K562 (cell line): ENCODE data around the gene HSPB6. TPM values are rescaled to one million over a fixed set of nuclear protein-coding genes. Genes with fewer than 3 reads are reported as not detected.

Source experiments
- CCAR2 ChIP-seq: fragments of 200-400 bp; formaldehyde crosslinking; IDR thresholded peaks from 2 replicates; pipeline ENCODE4 v1.6.1; 2017; ENCODE audit warnings: mild to moderate bottlenecking, low read depth, low read length
- ELK3 ChIP-seq: fragments of 450-650 bp; formaldehyde crosslinking; IDR thresholded peaks from 2 replicates; pipeline ENCODE4 v1.4.0; 2020; ENCODE audit warnings: mild to moderate bottlenecking
- KDM5B ChIP-seq: fragments of 200-600 bp; sonication (generic); IDR thresholded peaks from 2 replicates; pipeline ENCODE4 v1.6.1; 2012; ENCODE audit warnings: low read depth, mild to moderate bottlenecking, moderate library complexity, low read length, control low read depth, inconsistent platforms; ENCODE audit not compliant: insufficient replicate concordance
- NR0B1 ChIP-seq: fragments of 450-650 bp; IDR thresholded peaks from one replicate; pipeline ENCODE4 v1.6.1; 2018; ENCODE audit warnings: mild to moderate bottlenecking, moderate library complexity; ENCODE audit not compliant: partially characterized antibody
- ZBTB40 ChIP-seq, 2 experiments: fragments of 450-650 bp in 1 of 2; sonication (generic) in 1 of 2; formaldehyde crosslinking in 1 of 2; IDR thresholded peaks; 2 replicates each; pipeline versions ENCODE4 v1.7.1 to v1.9.0; 2016 to 2022; ENCODE audit warnings: inconsistent platforms in 1 of 2, mild to moderate bottlenecking in 1 of 2, missing genetic modification reagents in 1 of 2
- polyA plus RNA-seq, 8 experiments: library from polyadenylated mRNA; depleted of rRNA in 4 of 8; stranded (reverse) in 5 of 8; unstranded in 3 of 8; fragments of >200 nt; fragmentation: Nextera tagmentation in 2 of 8; fragmentation: Illumina TruSeq in 1 of 8; extraction: Ambion mirVana in 2 of 8; extraction: Trizol in 1 of 8; gene quantifications; 2 replicates each; pipeline versions ENCODE4 v1.2.1 to v1.2.3, GENCODE V29; 2011 to 2014; ENCODE audit warnings: inconsistent platforms in 1 of 8, missing spikeins in 1 of 8
- total RNA-seq, 7 experiments: library from RNA; depleted of rRNA in 6 of 7; stranded (reverse); fragments of >200 nt in 6 of 7; fragmentation: Illumina TruSeq in 2 of 7; extraction: Trizol in 2 of 7; gene quantifications; 2 replicates each; pipeline versions ENCODE4 v1.2.1 to v1.2.3, GENCODE V29; 2011 to 2021; ENCODE audit warnings: low replicate concordance in 1 of 7
- TF ChIP-seq, protein P1 (sequence below), 2 experiments: IDR thresholded peaks in 1 of 2; conservative IDR thresholded peaks in 1 of 2; 2 replicates each; pipeline ENCODE4 v1.6.1; 2016; ENCODE audit warnings: low read depth in 2 of 2, mild to moderate bottlenecking in 1 of 2, missing compliant biosample characterization in 1 of 2, missing genetic modification characterization in 1 of 2, moderate library complexity in 1 of 2

Gene HSPB6
- total and polyA plus RNA-seq, 9 of the 15 experiments (the other 6 are each of a cell fraction or from before 2014, with no cell fraction given), result 0.55 TPM; not detected in 8

DNA sequence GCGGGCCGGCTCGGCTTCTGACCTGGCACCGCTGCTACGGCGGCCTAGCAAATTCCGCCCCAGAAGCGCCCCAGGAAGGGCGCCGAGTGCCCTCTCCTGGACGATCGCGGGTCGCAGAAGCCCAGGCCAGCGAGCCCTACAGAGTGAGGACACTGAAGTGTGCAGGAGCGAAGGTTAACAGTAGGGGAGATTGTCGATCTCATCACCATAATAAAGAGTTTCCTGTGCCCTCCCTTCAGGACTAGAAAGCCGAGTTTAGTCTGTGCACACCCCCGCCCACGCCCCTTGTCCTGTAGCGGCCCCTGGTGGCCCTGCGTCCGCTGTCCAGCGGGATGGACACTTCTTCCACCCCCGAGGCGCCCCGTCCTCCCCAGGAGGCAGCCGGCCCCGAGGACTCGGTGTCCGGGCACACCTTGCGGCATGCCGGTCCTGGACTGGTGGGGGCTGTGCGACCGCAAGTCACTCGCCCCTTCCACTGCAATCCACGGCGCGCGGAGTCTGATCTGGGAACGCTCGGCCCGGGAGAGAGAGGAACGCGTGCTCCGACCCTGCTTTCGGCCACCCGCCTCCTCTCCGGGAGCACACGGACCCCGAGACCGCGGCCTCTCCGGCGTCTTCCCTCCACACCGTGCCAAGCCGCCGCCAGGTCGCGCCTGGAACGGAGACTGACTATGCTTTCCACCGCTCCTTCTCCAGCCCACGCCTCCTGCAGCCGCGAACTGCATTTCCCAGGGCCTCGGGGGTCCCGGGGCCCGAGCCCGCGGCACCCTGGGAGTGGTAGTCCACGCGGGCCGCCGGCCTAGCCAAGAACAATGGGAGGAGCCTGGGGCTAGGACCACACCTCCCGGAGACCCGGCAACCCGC, 39.8 kb downstream of the HSPB6 start (continued):
- TF ChIP-seq CCAR2, result no peak
- peak; percentile 56 for TF ChIP-seq KDM5B
- no peak for TF ChIP-seq NR0B1
- TF ChIP-seq, protein P1, sequence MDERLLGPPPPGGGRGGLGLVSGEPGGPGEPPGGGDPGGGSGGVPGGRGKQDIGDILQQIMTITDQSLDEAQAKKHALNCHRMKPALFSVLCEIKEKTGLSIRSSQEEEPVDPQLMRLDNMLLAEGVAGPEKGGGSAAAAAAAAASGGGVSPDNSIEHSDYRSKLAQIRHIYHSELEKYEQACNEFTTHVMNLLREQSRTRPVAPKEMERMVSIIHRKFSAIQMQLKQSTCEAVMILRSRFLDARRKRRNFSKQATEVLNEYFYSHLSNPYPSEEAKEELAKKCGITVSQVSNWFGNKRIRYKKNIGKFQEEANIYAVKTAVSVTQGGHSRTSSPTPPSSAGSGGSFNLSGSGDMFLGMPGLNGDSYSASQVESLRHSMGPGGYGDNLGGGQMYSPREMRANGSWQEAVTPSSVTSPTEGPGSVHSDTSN (CRISPR knock-in tag; IDR thresholded peaks at IDR 0.05; ENCODE audit: low read depth), result no peak
- TF ChIP-seq, protein P1 (tag; conservative IDR thresholded peaks at IDR 0.05; ENCODE audit: low read depth), result no peak
- TF ChIP-seq ELK3 (CRISPR knock-in tag), result no peak
- TF ChIP-seq ZBTB40 (IDR thresholded peaks at IDR 0.05), result peak; percentile 85
- TF ChIP-seq ZBTB40 (CRISPR knock-in tag; IDR thresholded peaks at IDR 0.05), result no peak
